ENCODE measurements around the gene ATP10B. TPM values are rescaled to one million over a fixed set of nuclear protein-coding genes. Genes with fewer than 3 reads are reported as not detected.

Gene ATP10B
- total RNA-seq, 2 donors from 2014 or later: 0.99 TPM; not detected in 1

DNA sequence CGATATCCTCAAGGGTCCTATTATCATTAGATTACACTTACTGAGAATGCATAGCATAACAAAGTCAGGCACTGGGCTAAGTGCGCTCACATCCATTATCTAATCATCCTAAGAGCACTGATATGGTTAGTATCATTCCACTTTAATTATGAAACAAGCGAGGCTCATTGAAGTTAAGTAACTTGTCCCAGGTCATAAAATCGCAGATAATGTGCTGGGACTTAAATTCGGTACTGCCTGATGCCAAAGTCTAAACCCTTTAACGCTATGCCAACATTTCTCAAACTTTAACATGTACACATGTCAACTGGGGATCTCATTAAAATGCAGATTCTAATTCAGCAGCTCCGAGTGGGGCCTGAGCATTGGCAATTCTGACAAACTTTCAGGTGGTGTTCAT is 225.7 kb downstream of the ATP10B start:
- Histone ChIP-seq H3K9me3 (no peaks in the 10 kb centered on the region), H3K4me3 (no peak overlapping the region), H3K27me3 (replicated peaks; ENCODE audit: insufficient read depth) (no peaks in the 10 kb centered on the region), H3K4me1 (ENCODE audit: control insufficient read depth in 1 of 2, low read depth in 2 of 2) (no peaks in the 10 kb centered on the region), H3K36me3 (no peaks in the 10 kb centered on the region), H3K27ac (no peak overlapping the region)
- no peak for ATAC-seq (ENCODE audit: insufficient number of reproducible peaks, low FRiP score, low read depth)
- no peak for DNase-seq (ENCODE audit: low spot score)
- TF ChIP-seq, protein P1, sequence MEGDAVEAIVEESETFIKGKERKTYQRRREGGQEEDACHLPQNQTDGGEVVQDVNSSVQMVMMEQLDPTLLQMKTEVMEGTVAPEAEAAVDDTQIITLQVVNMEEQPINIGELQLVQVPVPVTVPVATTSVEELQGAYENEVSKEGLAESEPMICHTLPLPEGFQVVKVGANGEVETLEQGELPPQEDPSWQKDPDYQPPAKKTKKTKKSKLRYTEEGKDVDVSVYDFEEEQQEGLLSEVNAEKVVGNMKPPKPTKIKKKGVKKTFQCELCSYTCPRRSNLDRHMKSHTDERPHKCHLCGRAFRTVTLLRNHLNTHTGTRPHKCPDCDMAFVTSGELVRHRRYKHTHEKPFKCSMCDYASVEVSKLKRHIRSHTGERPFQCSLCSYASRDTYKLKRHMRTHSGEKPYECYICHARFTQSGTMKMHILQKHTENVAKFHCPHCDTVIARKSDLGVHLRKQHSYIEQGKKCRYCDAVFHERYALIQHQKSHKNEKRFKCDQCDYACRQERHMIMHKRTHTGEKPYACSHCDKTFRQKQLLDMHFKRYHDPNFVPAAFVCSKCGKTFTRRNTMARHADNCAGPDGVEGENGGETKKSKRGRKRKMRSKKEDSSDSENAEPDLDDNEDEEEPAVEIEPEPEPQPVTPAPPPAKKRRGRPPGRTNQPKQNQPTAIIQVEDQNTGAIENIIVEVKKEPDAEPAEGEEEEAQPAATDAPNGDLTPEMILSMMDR (IDR thresholded peaks at IDR 0.05): no peak

DNA sequence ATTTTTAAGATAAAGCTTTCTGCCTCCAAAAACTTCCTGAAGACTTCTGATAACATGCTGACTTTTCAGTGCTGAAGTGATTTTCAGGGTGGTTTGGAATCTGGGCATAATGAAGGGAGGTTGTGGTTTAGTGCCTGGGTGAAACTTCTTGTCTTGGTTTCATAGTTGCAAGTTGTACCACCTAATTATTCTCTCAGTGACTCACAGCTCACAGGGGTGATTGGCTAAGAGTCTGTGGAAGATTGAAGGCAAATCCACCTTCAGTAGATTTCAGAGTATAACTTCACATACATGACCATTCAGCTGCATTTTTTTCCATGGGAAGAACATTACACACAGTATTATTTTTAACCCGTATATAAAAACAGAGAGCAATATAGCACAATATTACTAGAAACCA is 230.5 kb downstream of the ATP10B start:
- Histone ChIP-seq H3K27ac (no peak overlapping the region), H3K9me3 (no peaks in the 10 kb centered on the region), H3K36me3 (no peaks in the 10 kb centered on the region), H3K27me3 (replicated peaks; ENCODE audit: insufficient read depth) (no peaks in the 10 kb centered on the region), H3K4me3 (no peak overlapping the region), H3K4me1 (ENCODE audit: control insufficient read depth in 1 of 2, low read depth in 2 of 2) (no peaks in the 10 kb centered on the region)
- ATAC-seq (ENCODE audit: insufficient number of reproducible peaks, low FRiP score, low read depth) (no peak), DNase-seq (ENCODE audit: low spot score) (no peak)
- TF ChIP-seq, protein P1 (IDR thresholded peaks at IDR 0.05): no peak

DNA sequence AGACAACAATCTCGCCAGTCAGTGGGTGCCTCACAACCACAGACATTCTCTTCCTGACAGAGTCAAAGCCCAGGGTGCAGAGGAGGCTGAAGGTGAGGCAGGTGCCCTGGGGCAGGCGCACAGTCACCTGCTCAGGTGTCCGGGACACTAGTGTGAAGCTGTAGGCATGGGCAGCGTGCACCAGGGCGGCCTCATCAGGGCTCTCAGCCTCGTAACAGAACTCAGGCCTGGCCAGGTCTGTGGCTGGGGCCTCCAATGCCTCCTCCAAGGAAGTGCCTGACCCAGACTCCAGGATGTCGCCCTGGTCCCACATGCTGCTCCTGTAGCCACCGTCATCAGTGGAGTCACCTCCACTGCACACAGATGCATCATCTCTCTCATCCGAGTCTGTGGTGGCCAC is 231.6 kb downstream of the ATP10B start:
- Histone ChIP-seq H3K27ac (no peak overlapping the region), H3K4me1 (ENCODE audit: control insufficient read depth in 1 of 2, low read depth in 2 of 2) (no peaks in the 10 kb centered on the region), H3K4me3 (no peak overlapping the region), H3K36me3 (no peaks in the 10 kb centered on the region), H3K9me3 (no peaks in the 10 kb centered on the region), H3K27me3 (replicated peaks; ENCODE audit: insufficient read depth) (no peaks in the 10 kb centered on the region)
- ATAC-seq (ENCODE audit: insufficient number of reproducible peaks, low FRiP score, low read depth) (no peak), DNase-seq (ENCODE audit: low spot score) (no peak)
- TF ChIP-seq, protein P1 (IDR thresholded peaks at IDR 0.05): no peak

DNA sequence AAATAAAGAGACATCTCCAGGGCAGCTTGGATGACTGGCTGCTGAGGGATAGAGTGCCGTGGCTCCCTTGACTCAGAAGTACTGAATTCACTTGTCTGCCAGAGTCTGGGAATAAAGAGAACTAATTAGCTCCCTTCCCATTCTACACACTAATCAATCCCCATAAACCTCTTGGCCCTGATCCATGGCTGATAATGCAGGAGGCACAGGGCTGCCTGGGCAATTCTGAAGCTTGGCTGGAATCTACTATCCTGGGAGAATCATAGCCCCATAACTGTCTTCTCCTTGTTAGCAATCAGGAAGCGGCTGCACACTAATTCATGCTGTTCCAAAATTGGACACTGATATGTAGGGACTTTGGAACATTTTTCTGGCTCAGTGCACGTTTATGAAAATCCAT is 232.6 kb downstream of the ATP10B start:
- TF ChIP-seq, protein P1 (IDR thresholded peaks at IDR 0.05): no peak
- Histone ChIP-seq H3K36me3 (no peaks in the 10 kb centered on the region), H3K9me3 (no peaks in the 10 kb centered on the region), H3K27ac (no peak overlapping the region), H3K4me3 (no peak overlapping the region), H3K27me3 (replicated peaks; ENCODE audit: insufficient read depth) (no peaks in the 10 kb centered on the region), H3K4me1 (ENCODE audit: control insufficient read depth in 1 of 2, low read depth in 2 of 2) (no peaks in the 10 kb centered on the region)
- DNase-seq (ENCODE audit: low spot score): no peak
- ATAC-seq (ENCODE audit: insufficient number of reproducible peaks, low FRiP score, low read depth): no peak

DNA sequence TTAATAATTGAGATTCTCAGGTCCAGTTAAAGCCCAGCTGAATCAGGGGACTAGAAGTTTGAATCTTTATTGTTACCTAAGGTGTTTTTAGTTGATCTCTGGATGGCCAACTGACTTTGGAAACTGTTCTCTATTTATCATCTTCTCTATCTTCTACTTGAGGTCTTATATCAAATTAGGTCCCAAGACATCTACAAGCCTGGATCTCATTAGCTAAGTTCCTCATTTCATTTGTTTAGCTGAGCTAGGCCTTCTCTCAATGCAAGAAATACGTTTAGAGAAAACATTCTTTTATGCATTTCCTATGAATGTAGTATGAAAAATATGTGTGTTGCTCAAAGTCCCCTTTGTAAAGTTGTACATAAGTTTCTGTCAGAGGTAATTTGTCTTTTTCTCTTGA is 233.7 kb downstream of the ATP10B start:
- ATAC-seq (ENCODE audit: insufficient number of reproducible peaks, low FRiP score, low read depth) (no peak), DNase-seq (ENCODE audit: low spot score) (no peak)
- Histone ChIP-seq H3K4me1 (ENCODE audit: control insufficient read depth in 1 of 2, low read depth in 2 of 2) (no peaks in the 10 kb centered on the region), H3K4me3 (no peak overlapping the region), H3K36me3 (no peaks in the 10 kb centered on the region), H3K9me3 (no peaks in the 10 kb centered on the region), H3K27ac (no peak overlapping the region), H3K27me3 (replicated peaks; ENCODE audit: insufficient read depth) (no peaks in the 10 kb centered on the region)
- TF ChIP-seq, protein P1 (IDR thresholded peaks at IDR 0.05): no peak

Data from thoracic aorta (tissue), 2 donors.